ENCODE data around the gene MARS1.

Gene MARS1

GRCh38 chr12:57454566-57455373 lies 33.1 kb upstream of the MARS1 start, which contains the start of gene INHBE:
INHBE (plus strand) TSS chr12:57455307; CDS start chr12:57455537, 230 bp downstream.
- Histone ChIP-seq H3K9me3 (ENCODE audit: control insufficient read depth, low read length) (no peaks in the 10 kb centered on the region), H2AFZ (peak within 1 kb of the TSS; percentile 71), H3K79me2 (no peaks in the 10 kb centered on the region), H3K36me3 (ENCODE audit: control insufficient read depth, insufficient read depth, low read length) (no peaks in the 10 kb centered on the region), H3K27ac (peak within 1 kb of the TSS; percentile 66), H3K27me3 (ENCODE audit: control insufficient read depth, insufficient read depth, low read length) (no peaks in the 10 kb centered on the region), H3K9ac (no peak within 1 kb of the TSS), H3K4me3 (ENCODE audit: low read depth, low read length) (no peak within 1 kb of the TSS), H3K4me1 (peaks cover 22% of the 10 kb centered on the region), H3K4me2 (ENCODE audit: low read length) (peak within 1 kb of the TSS; percentile 15)
- no peak for TF ChIP-seq CTCF (IDR thresholded peaks at IDR 0.05)

- Histone ChIP-seq H2AFZ (peak overlapping the region; percentile 71), H3K4me1 (peaks cover 22% of the 10 kb centered on the region), H3K27ac (peak overlapping the region; percentile 13)
Measured at GRCh38 chr12:57455374-57456144, 32.3 kb upstream of the MARS1 start.

GRCh38 chr12:57456145-57456700 lies 31.6 kb upstream of the MARS1 start:
- Histone ChIP-seq H3K4me1 (peaks cover 22% of the 10 kb centered on the region), H3K4me3 (ENCODE audit: low read depth, low read length) (no peak overlapping the region), H3K79me2 (no peaks in the 10 kb centered on the region), H3K27ac (no peak overlapping the region), H3K36me3 (ENCODE audit: control insufficient read depth, insufficient read depth, low read length) (no peaks in the 10 kb centered on the region), H3K9me3 (ENCODE audit: control insufficient read depth, low read length) (no peaks in the 10 kb centered on the region), H3K9ac (no peak overlapping the region), H3K27me3 (ENCODE audit: control insufficient read depth, insufficient read depth, low read length) (no peaks in the 10 kb centered on the region), H3K4me2 (ENCODE audit: low read length) (peak overlapping the region; percentile 15), H2AFZ (peak overlapping the region; percentile 71)
- peak; percentile 72 for TF ChIP-seq CTCF (IDR thresholded peaks at IDR 0.05)

More at GRCh38 chr12:57455374-57456144, 32.3 kb upstream of the MARS1 start:
- no peak for TF ChIP-seq CTCF (IDR thresholded peaks at IDR 0.05)
- Histone ChIP-seq H3K4me2 (ENCODE audit: low read length) (peak overlapping the region; percentile 15), H3K9me3 (ENCODE audit: control insufficient read depth, low read length) (no peaks in the 10 kb centered on the region), H3K9ac (no peak overlapping the region), H3K79me2 (no peaks in the 10 kb centered on the region), H3K36me3 (ENCODE audit: control insufficient read depth, insufficient read depth, low read length) (no peaks in the 10 kb centered on the region), H3K27me3 (ENCODE audit: control insufficient read depth, insufficient read depth, low read length) (no peaks in the 10 kb centered on the region), H3K4me3 (ENCODE audit: low read depth, low read length) (no peak overlapping the region)

GRCh38 chr12:57456737-57457490 lies 31.0 kb upstream of the MARS1 start:
- Histone ChIP-seq H3K36me3 (ENCODE audit: control insufficient read depth, insufficient read depth, low read length) (no peaks in the 10 kb centered on the region), H2AFZ (no peak overlapping the region), H3K79me2 (no peaks in the 10 kb centered on the region), H3K9ac (no peak overlapping the region), H3K4me3 (ENCODE audit: low read depth, low read length) (no peak overlapping the region), H3K4me1 (peaks cover 24% of the 10 kb centered on the region), H3K4me2 (ENCODE audit: low read length) (no peak overlapping the region), H3K27me3 (ENCODE audit: control insufficient read depth, insufficient read depth, low read length) (no peaks in the 10 kb centered on the region), H3K27ac (no peak overlapping the region), H3K9me3 (ENCODE audit: control insufficient read depth, low read length) (no peaks in the 10 kb centered on the region)
- TF ChIP-seq CTCF (IDR thresholded peaks at IDR 0.05) = no peak
